ENCODE data around the gene APPL2.
"Not testable (repeated sequence)": the region's sequence is repeated elsewhere in the genome, so short reads cannot be mapped to it uniquely, and the experiment has no call there.

Gene APPL2

GRCh38 chr12:105189293-105189692, 46.7 kb downstream of the APPL2 start:
- no peak for DNase-seq

DNA sequence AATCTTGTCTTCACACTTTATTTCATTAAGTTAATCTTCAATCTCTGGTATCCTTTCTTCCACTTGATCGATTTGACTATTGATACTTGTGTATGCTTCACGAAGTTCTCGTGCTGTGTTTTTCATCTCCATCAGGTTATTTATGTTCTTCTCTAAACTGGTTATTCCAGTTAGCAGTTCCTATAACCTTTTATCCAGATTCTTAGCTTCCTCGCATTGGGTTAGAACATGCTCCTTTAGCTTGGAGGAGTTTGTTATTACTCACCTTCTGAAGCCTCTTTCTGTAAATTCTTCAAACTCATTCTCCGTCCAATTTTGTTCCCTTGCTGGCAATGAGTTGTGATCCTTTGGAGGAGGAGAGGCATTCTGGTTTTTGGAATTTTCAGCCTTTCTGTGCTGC, 52.0 kb downstream of the APPL2 start:
- not testable (repeated sequence) for DNase-seq

GRCh38 chr12:105183406-105183805, 52.6 kb downstream of the APPL2 start:
- DNase-seq = not testable (repeated sequence)

DNA sequence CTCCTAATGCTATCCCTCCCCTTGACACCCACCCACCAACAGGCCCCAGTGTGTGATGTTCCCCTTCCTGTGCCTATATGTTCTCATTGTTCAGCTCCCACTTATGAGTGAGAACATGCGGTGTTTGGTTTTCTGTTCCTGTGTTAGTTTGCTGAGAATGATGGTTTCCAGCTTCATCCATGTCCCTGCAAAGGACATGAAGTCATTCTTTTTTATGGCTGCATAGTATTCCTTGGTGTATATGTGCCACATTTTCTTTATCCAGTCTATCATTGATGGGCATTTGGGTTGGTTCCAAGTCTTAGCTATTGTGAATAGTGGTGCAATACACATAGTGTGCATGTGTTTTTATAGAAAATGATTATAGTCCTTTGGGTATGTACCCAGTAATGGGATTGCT, 56.9 kb downstream of the APPL2 start:
- DNase-seq = not testable (repeated sequence)

- no peak for DNase-seq
Measured at GRCh38 chr12:105177208-105177607, 58.8 kb downstream of the APPL2 start.

- DNase-seq = no peak
Measured at GRCh38 chr12:105175397-105175990, 60.5 kb downstream of the APPL2 start.

- no peak for DNase-seq
Measured at GRCh38 chr12:105171691-105172436, 64.1 kb downstream of the APPL2 start.

DNA sequence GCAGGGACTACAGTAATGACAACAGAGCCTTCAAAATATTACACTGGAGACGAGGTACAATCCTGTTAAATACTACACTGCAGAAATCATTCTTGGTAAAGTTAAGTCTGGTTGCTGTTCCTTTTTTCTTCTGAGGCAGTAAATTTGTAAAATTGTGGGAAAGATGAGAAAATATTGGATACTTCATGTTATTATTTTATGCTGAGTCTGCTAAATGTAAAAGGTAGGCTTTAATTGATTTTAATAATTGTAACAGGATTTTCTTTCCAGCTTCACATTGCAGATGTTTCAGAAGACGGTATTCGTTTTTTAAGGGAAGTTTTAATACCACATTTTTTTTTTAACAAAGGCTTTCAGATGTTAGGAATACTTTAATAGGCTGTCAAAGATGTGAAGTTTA, 65.8 kb downstream of the APPL2 start:
- no peak for DNase-seq

- DNase-seq = no peak
Measured at GRCh38 chr12:105168006-105168405, 68.0 kb downstream of the APPL2 start.

- DNase-seq = no peak
Measured at GRCh38 chr12:105167346-105167745, 68.6 kb downstream of the APPL2 start.

- DNase-seq = no peak
Measured at GRCh38 chr12:105166736-105167135, 69.2 kb downstream of the APPL2 start.

DNA sequence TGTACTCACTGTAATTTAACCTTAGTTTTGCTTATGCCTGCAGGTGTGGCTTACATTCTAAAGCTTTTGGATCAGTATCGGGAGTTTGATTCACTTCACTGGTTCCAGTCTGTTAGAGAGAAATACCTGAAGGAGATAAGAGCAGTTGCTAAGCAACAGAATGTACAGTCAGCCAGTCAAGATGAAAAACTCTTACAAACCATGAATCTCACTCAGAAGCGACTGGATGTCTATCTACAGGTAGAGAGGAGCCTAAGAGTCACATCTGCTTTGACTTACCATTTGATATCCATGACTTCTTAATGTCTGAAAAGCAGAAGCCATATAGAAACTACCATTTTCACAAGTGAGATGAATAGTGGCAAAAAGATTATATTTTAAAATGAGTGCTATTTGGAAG, 71.9 kb downstream of the APPL2 start:
- DNase-seq = no peak

DNA sequence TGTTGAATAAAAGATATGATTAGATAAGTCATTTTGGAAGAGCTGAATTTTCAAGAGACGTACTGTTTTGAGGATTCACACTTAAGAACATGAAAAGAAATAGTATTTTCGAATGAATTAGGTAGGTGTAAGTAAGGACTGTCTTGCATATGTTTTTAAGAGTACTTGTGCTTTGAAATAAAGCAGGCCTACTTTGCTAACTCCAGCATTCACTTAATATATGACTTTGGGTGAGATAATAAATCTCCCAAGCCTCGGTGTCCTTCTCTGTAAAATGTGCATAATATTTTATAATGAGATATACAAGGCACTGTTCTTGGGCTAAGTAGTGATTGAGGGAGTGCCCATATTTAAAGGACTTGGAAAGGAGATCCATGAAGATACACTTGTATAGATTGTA, 73.8 kb downstream of the APPL2 start:
- no peak for DNase-seq

GRCh38 chr12:105158876-105159275, 77.1 kb downstream of the APPL2 start:
- DNase-seq = no peak

DNA sequence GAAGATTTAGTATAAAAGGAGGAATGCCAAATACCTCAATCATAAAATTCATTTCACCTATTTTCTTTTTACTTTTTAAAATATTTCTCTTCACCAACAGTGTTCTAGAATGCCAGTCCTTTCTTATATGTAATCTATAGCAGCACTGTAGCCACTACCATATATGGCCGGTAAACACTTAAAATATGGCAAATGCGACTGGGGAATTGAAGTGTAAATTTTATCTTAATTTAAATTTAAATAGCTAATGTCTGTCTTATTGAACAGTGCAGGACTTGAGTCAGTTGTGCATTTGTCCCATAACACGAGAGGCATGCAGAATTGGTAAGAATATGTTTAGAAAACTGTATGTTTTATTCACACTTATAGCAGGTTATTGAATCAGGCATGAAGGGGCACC, 78.4 kb downstream of the APPL2 start:
- no peak for DNase-seq

GRCh38 chr12:105156260-105156659, 79.7 kb downstream of the APPL2 start:
- DNase-seq = no peak

- no peak for DNase-seq
Measured at GRCh38 chr12:105142259-105142658, 93.7 kb downstream of the APPL2 start.

DNA sequence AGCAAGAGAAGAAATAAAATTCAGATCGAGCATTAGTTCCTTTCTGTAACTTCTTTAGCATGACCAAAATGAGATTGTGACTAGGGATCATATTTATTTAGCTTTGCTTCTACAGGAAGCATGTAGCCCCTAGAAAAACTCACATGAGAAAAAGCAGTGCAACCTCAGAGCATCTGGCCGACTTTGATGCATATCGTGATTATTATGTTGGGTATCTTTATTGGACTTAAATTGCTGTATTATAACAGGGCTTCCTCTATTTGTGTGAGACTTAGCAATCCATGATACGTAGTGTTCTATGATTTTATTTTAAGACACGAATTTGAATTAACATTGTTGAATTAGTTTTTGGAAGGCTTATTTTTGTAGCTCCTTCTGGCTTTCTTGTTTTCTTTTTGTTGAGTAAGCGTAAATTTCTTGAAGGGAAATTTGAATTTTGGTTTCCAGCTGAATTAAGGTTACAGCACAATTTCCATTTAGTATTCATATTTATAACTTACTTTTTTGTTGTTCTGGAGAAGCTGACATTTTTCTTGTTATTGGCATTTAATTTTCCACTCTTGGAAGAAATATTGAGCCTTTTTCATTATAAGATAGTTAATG, 94.6 kb downstream of the APPL2 start:
- DNase-seq = no peak

- DNase-seq = no peak
Measured at GRCh38 chr12:105138248-105138647, 97.7 kb downstream of the APPL2 start.

Measured in femur (tissue), 1 donor.